Fibroblast of peridontal ligament (primary cell): ENCODE results near the gene ACKR3.

Source experiments
- DNase-seq: peaks from one replicate; pipeline ENCODE4 v3.0.0-alpha.2; 2010; ENCODE audit errors: extremely low read depth

The ACKR3 gene

GRCh38 chr2:236628981-236629605 lies 59.5 kb downstream of the ACKR3 start:
- DNase-seq, result no peak

GRCh38 chr2:236629961-236630872 lies 60.6 kb downstream of the ACKR3 start:
- no peak for DNase-seq

- no peak for DNase-seq
Measured at GRCh38 chr2:236631281-236631855, 61.7 kb downstream of the ACKR3 start.

- no peak for DNase-seq
Measured at GRCh38 chr2:236631856-236632291, 62.2 kb downstream of the ACKR3 start.
